GM12878 (cell line): ENCODE data around the gene SLIT1. TPM values are rescaled to one million over a fixed set of nuclear protein-coding genes. Genes with fewer than 3 reads are reported as not detected.

ENCODE experiments used
- ATAC-seq: fragments of 200-7000 bp; cut with Tn5 transposase; 3 replicates; pipeline ENCODE4 v1.9.1; 2020; ENCODE audit warnings: mild to moderate bottlenecking, moderate library complexity
- BruUV-seq: library from RNA; stranded (reverse); fragments of 400-500 nt; replicated peaks from 2 replicates; lab custom pipeline; 2021; lab: Mats Ljungman, UMichigan
- CTCF ChIA-PET: fragments of 300-600 bp; sonication (Branson Sonifier 250); formaldehyde crosslinking; extraction: SDS; loops from one replicate; lab custom pipeline; 2021; ENCODE audit warnings: inconsistent platforms; lab: Yijun Ruan, JAX
- POLR2A ChIA-PET: fragments of 350-600 bp; formaldehyde crosslinking; extraction: SDS; loops from one replicate; lab custom pipeline; 2021; ENCODE audit warnings: inconsistent platforms; lab: Charles Lee
- RAD21 ChIA-PET: fragments of 300-600 bp; sonication (Branson Sonifier 250); formaldehyde crosslinking; loops from one replicate; lab custom pipeline; 2023; ENCODE audit warnings: antibody characterized with exemption; ENCODE audit not compliant: unreplicated experiment; lab: Charles Lee
- SMC1A ChIA-PET: fragments of 300-600 bp; sonication (Branson Sonifier 250); formaldehyde crosslinking; loops from one replicate; lab custom pipeline; 2023; ENCODE audit not compliant: unreplicated experiment, uncharacterized antibody; lab: Charles Lee
- DNase-seq: peaks from one replicate; pipeline ENCODE4 v3.0.0-alpha.2; 2011; ENCODE audit warnings: low read depth, low spot score
- FAIRE-seq: peaks from 3 replicates; lab custom pipeline; 2011; peaks lifted over from hg19 to GRCh38; lab: Jason Lieb, UNC
- H2AFZ ChIP-seq: 2 replicates; pipeline ENCODE4 v1.6.0; 2011; ENCODE audit warnings: low read depth, low read length, control low read depth; ENCODE audit not compliant: control insufficient read depth
- H3K27ac ChIP-seq: 2 replicates; pipeline ENCODE4 v1.5.1; 2011; ENCODE audit warnings: control low read depth; ENCODE audit not compliant: control insufficient read depth, insufficient read depth
- H3K27me3 ChIP-seq, 2 experiments: replicated peaks in 1 of 2; 2 replicates each; pipeline versions ENCODE4 v1.6.0 to v1.6.1; 2011; ENCODE audit warnings: low read length in 1 of 2; ENCODE audit not compliant: control insufficient read depth in 2 of 2, insufficient read depth in 2 of 2
- H3K36me3 ChIP-seq, 2 experiments: 2 replicates each; pipeline ENCODE4 v1.5.1; 2011; ENCODE audit warnings: low read length in 1 of 2; ENCODE audit not compliant: control insufficient read depth in 2 of 2, insufficient read depth in 2 of 2
- H3K4me1 ChIP-seq: 2 replicates; pipeline ENCODE4 v1.6.1; 2011; ENCODE audit warnings: mild to moderate bottlenecking, low read length, moderate library complexity, mixed read lengths; ENCODE audit not compliant: control insufficient read depth, insufficient read depth
- H3K4me2 ChIP-seq: 2 replicates; pipeline ENCODE4 v1.6.0; 2011; ENCODE audit warnings: control low read depth; ENCODE audit not compliant: control insufficient read depth, insufficient read depth
- H3K4me3 ChIP-seq: fragments of 200-600 bp; sonication (generic); 2 replicates; pipeline ENCODE4 v1.5.1; 2016
- H3K79me2 ChIP-seq: 2 replicates; pipeline ENCODE4 v1.6.0; 2011; ENCODE audit warnings: low read length; ENCODE audit not compliant: control insufficient read depth, insufficient read depth
- H3K9ac ChIP-seq: 2 replicates; pipeline ENCODE4 v1.8.0; 2011; ENCODE audit warnings: low read length, control low read depth, mixed read lengths; ENCODE audit not compliant: control insufficient read depth, insufficient read depth
- H3K9me3 ChIP-seq: replicated peaks from 3 replicates; pipeline ENCODE4 v1.5.1; 2011; ENCODE audit warnings: mild to moderate bottlenecking, low read length; ENCODE audit not compliant: control insufficient read depth, insufficient read depth
- H4K20me1 ChIP-seq: 2 replicates; pipeline ENCODE4 v1.6.0; 2011; ENCODE audit not compliant: control insufficient read depth, insufficient read depth
- BCL11A ChIP-seq: IDR thresholded peaks from 2 replicates; pipeline ENCODE4 v1.6.1; 2011; ENCODE audit warnings: low read depth, low read length
- CBFB ChIP-seq: IDR thresholded peaks from 2 replicates; pipeline ENCODE4 v1.6.1; 2016; ENCODE audit warnings: antibody characterized with exemption, low read depth
- CHD1 ChIP-seq: IDR thresholded peaks from 2 replicates; pipeline ENCODE4 v1.6.1; 2012; ENCODE audit warnings: low read depth, low read length, improper control_type of control experiment
- CREM ChIP-seq: IDR thresholded peaks from 2 replicates; pipeline ENCODE4 v1.6.1; 2014; ENCODE audit warnings: antibody characterized with exemption, low read depth
- E2F8 ChIP-seq: fragments of 450-650 bp; IDR thresholded peaks from 2 replicates; pipeline ENCODE4 v1.6.1; 2018; ENCODE audit warnings: mild to moderate bottlenecking, low read depth, moderate library complexity; ENCODE audit not compliant: partially characterized antibody
- FOXM1 ChIP-seq: IDR thresholded peaks from 2 replicates; pipeline ENCODE4 v1.6.1; 2012; ENCODE audit warnings: low read depth, mild to moderate bottlenecking, inconsistent platforms, low read length, moderate library complexity
- HDGF ChIP-seq: fragments of 450-650 bp; IDR thresholded peaks from 2 replicates; pipeline ENCODE4 v1.6.1; 2016; ENCODE audit warnings: antibody characterized with exemption
- IKZF2 ChIP-seq, 2 experiments: fragments of 450-650 bp; IDR thresholded peaks; 2 replicates each; pipeline ENCODE4 v1.6.1; 2017; ENCODE audit warnings: mild to moderate bottlenecking in 2 of 2, moderate library complexity in 2 of 2
- MYC ChIP-seq: IDR thresholded peaks from 2 replicates; pipeline ENCODE4 v1.6.1; 2011; ENCODE audit warnings: mild to moderate bottlenecking, low read length, moderate library complexity, inconsistent platforms; ENCODE audit not compliant: insufficient read depth, insufficient replicate concordance, insufficient read length, severe bottlenecking
- PAX5 ChIP-seq: IDR thresholded peaks from 2 replicates; pipeline ENCODE4 v1.6.1; 2011; ENCODE audit warnings: low read depth, low read length, borderline replicate concordance
- POLR2AphosphoS5 ChIP-seq: IDR thresholded peaks from 2 replicates; pipeline ENCODE4 v1.6.1; 2011; ENCODE audit warnings: mild to moderate bottlenecking, low read length, inconsistent platforms
- SIX5 ChIP-seq: IDR thresholded peaks from 2 replicates; pipeline ENCODE4 v1.6.1; 2011; ENCODE audit warnings: mild to moderate bottlenecking, low read depth, low read length, moderate library complexity; ENCODE audit not compliant: severe bottlenecking
- SMAD1 ChIP-seq: fragments of 450-650 bp; IDR thresholded peaks from 2 replicates; pipeline ENCODE4 v1.6.1; 2018; ENCODE audit warnings: mild to moderate bottlenecking, low read depth; ENCODE audit not compliant: partially characterized antibody
- SMC3 ChIP-seq: IDR thresholded peaks from 2 replicates; pipeline ENCODE4 v1.6.1; 2011; ENCODE audit warnings: low read length, improper control_type of control experiment, borderline replicate concordance
- SP1 ChIP-seq: IDR thresholded peaks from one replicate; pipeline ENCODE4 v1.6.1; 2011; ENCODE audit warnings: low read depth, low read length
- TCF12 ChIP-seq: IDR thresholded peaks from 2 replicates; pipeline ENCODE4 v1.6.1; 2011; ENCODE audit warnings: low read depth, mild to moderate bottlenecking, low read length
- USF1 ChIP-seq: IDR thresholded peaks from 2 replicates; pipeline ENCODE4 v1.6.1; 2011; ENCODE audit warnings: borderline replicate concordance, low read depth, mild to moderate bottlenecking, moderate library complexity, mixed read lengths, low read length; ENCODE audit not compliant: insufficient read depth; ENCODE audit errors: extremely low read length
- YY1 ChIP-seq: IDR thresholded peaks from 2 replicates; pipeline ENCODE4 v1.6.1; 2011; ENCODE audit warnings: low read depth, mild to moderate bottlenecking, low read length
- ZNF274 ChIP-seq: IDR thresholded peaks from one replicate; pipeline ENCODE4 v1.8.0; 2011; ENCODE audit not compliant: insufficient read length, insufficient read depth
- ZNF687 ChIP-seq: fragments of 450-650 bp; IDR thresholded peaks from 2 replicates; pipeline ENCODE4 v1.6.1; 2017; ENCODE audit warnings: mild to moderate bottlenecking, moderate library complexity
- WGBS: methylation state at CpG from one replicate; pipeline ENCODE4 v1.1.6; 2016; ENCODE audit warnings: low lambda C conversion rate; ENCODE audit not compliant: insufficient replicate concordance, insufficient coverage; ENCODE audit errors: missing lambda C conversion rate; 5-methylcytosine and 5-hydroxymethylcytosine counted together
- in situ Hi-C: fragments of 300-500 bp; cut with MboI; formaldehyde crosslinking; loops from 9 replicates; pipeline ENCODE4 v1.14.3; 2018; ENCODE audit warnings: mixed read lengths
- intact Hi-C: fragments of 100-400 bp; cut with micrococcal nuclease; formaldehyde crosslinking; loops from one replicate; pipeline ENCODE4 v1.14.2; 2022; ENCODE audit not compliant: unreplicated experiment
- polyA plus RNA-seq, 11 experiments: library from polyadenylated mRNA; depleted of rRNA in 4 of 11; unstranded in 6 of 11; stranded (reverse) in 5 of 11; fragments of >200 nt; fragmentation: Nextera tagmentation in 4 of 11; fragmentation: Illumina TruSeq in 1 of 11; extraction: Ambion mirVana in 4 of 11; extraction: Trizol in 1 of 11; gene quantifications; 1 replicate in 1 of 11; 2 replicates in 10 of 11; pipeline versions ENCODE4 v1.2.1 to v1.2.3, GENCODE V29; 2011 to 2016; ENCODE audit warnings: inconsistent platforms in 2 of 11, missing spikeins in 2 of 11, low read depth in 1 of 11
- total RNA-seq, 4 experiments: library from RNA; depleted of rRNA in 3 of 4; stranded (reverse); fragments of >200 nt in 3 of 4; fragmentation: Illumina TruSeq in 1 of 4; extraction: Trizol in 1 of 4; gene quantifications; 2 replicates each; pipeline versions ENCODE4 v1.2.1 to v1.2.3, GENCODE V29; 2013 to 2021

Gene SLIT1
- total and polyA plus RNA-seq, 10 of the 15 experiments (the other 5 are each of a cell fraction or from before 2014, with no cell fraction given) = 0.04 to 0.19 (median 0.06) TPM; not detected in 4

GRCh38 chr10:97040706-97041105 is 145.1 kb downstream of the SLIT1 start:
- Histone ChIP-seq H2AFZ (no peak overlapping the region), H3K4me1 (peaks cover 7% of the 10 kb centered on the region), H4K20me1 (no peaks in the 10 kb centered on the region), H3K4me2 (no peak overlapping the region), H3K27ac (no peak overlapping the region), H3K36me3 (no peaks in the 10 kb centered on the region), H3K4me3 (no peak overlapping the region), H3K9ac (no peak overlapping the region), H3K27me3 (no peaks in the 10 kb centered on the region; a peak in 1 of 4 replicates)
- intact Hi-C loops = no loop called here
- FAIRE-seq (no peak), ATAC-seq (no peak), DNase-seq (no peak)
- WGBS = 39% methylated on average over 8 of the region's 8 CpGs
- ChIA-PET POLR2A (no interaction called here), SMC1A (no interaction called here), RAD21 (no interaction called here)
- BruUV-seq = no TSS peak
- in situ Hi-C loops = no loop called here
- TF ChIP-seq SIX5 (no peak), CBFB (no peak), TCF12 (no peak), FOXM1 (no peak), SP1 (no peak), HDGF (no peak), BCL11A (no peak), SMAD1 (no peak), IKZF2 (IDR thresholded peaks at IDR 0.05) (no peak), POLR2AphosphoS5 (no peak), E2F8 (no peak), ZNF274 (no peak), SMC3 (no peak), CHD1 (no peak), USF1 (no peak), CREM (no peak), PAX5 (no peak), ZNF687 (no peak), YY1 (no peak), MYC (no peak)
- TF ChIP-seq, all 136 proteins: peak for 0
- CTCF ChIA-PET = no interaction called here
- H3K79me2 ChIP-seq = no peaks in the 10 kb centered on the region
- H3K9me3 ChIP-seq = no peaks in the 10 kb centered on the region
